Heart left ventricle (tissue), 13 donors: Measurements from ENCODE around the gene NTRK2.

Experiments used
- CTCF ChIP-seq, 12 donors: fragments of 200-600 bp; sonication (generic) in 4 of 12; IDR thresholded peaks; one replicate each; pipeline versions ENCODE4 v1.5.0 to v1.8.0; 2018 to 2022; ENCODE audit warnings: antibody characterized with exemption in 12 of 12, mild to moderate bottlenecking in 5 of 12
- POLR2A ChIP-seq, 2 donors: fragments of 450-650 bp; IDR thresholded peaks; one replicate each; pipeline ENCODE4 v1.6.1; 2017; ENCODE audit warnings: antibody characterized with exemption in 2 of 2, mild to moderate bottlenecking in 2 of 2, moderate library complexity in 2 of 2
- donor health status: ischemic (EF 13 %, LVEDD 7.1; RV severe dilation, severe dysfunction).
- donor health status: DM: no; HTN: yes; CAD: no.
- donor health status: DM: no; HTN: no; CAD: no.
- donor health status: ischemic (EF 25% LVEDD 6.9; RV normal size, moderate dysfunction).
- donor health status: ischemic (EF 25% LVEDD 5.7; RV mildly dilated, moderate dysfunction).
- donor health status: ischemic (EF 35%, LVEDD 5.7; RV mildly dilated, moderate dysfunction).
- donor health status: nonischemic (EF 11% LVEDD 7.7; RV severe dilation, severe dysfunction).
- donor health status: DM: yes; HTN: yes; CAD: no.
- donor health status: PGD.
- donor health status: ischemic (EF 29% LVEDD 5.4; RV normal size, mild dysfunction).
- donor health status: nonischemic (EF 23%, LVEDD 6.1; RV moderate dilation, normal function).

- TF ChIP-seq CTCF (IDR thresholded peaks at IDR 0.05) (no peak), POLR2A (IDR thresholded peaks at IDR 0.05) (no peak)
Measured at GRCh38 chr9:84850830-84851392, 181.4 kb downstream of the NTRK2 start.
